IPS-15b (cell line): ENCODE data around the gene SLC35D2.

ENCODE experiments used
- H3K27me3 ChIP-seq: one replicate; pipeline ENCODE4 v1.6.1; 2013; ENCODE audit warnings: low read length; ENCODE audit not compliant: control insufficient read depth, insufficient read depth
- H3K36me3 ChIP-seq: one replicate; pipeline ENCODE4 v1.6.1; 2013; ENCODE audit warnings: low read length; ENCODE audit not compliant: control insufficient read depth, insufficient read depth
- H3K4me1 ChIP-seq: one replicate; pipeline ENCODE4 v1.6.1; 2013; ENCODE audit warnings: mild to moderate bottlenecking, low read length; ENCODE audit not compliant: control insufficient read depth, insufficient read depth
- H3K4me3 ChIP-seq: one replicate; pipeline ENCODE4 v1.5.1; 2013; ENCODE audit warnings: low read depth, low read length
- H3K9ac ChIP-seq: one replicate; pipeline ENCODE4 v1.6.1; 2013; ENCODE audit warnings: low read depth, mild to moderate bottlenecking, low read length
- H3K9me3 ChIP-seq: one replicate; pipeline ENCODE4 v1.6.1; 2013; ENCODE audit warnings: mild to moderate bottlenecking, low read length; ENCODE audit not compliant: control insufficient read depth, insufficient read depth

Gene SLC35D2

DNA sequence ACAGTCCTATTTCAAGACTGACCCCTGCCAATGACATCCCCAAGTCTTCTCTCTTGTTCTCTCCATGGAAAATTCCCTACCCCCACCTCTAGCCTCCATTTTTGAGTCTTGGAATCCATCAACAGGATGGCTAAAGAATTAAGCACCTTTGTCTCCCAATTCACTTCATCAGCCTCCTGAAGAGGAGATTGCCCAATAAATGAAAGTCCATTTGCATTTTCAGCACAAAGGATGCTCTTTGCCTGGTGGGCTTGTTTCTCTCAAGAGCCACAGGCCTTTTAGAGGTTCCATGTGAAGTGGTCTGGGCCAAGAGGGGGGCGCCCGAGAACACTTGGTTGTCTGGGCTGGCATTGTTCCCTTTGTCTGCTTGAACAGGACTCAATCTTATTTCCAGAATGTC, 94.1 kb downstream of the SLC35D2 start:
- Histone ChIP-seq H3K4me1 (no peaks in the 10 kb centered on the region), H3K9me3 (no peaks in the 10 kb centered on the region), H3K27me3 (no peaks in the 10 kb centered on the region), H3K36me3 (peaks cover 2% of the 10 kb centered on the region), H3K9ac (no peak overlapping the region), H3K4me3 (no peak overlapping the region)

DNA sequence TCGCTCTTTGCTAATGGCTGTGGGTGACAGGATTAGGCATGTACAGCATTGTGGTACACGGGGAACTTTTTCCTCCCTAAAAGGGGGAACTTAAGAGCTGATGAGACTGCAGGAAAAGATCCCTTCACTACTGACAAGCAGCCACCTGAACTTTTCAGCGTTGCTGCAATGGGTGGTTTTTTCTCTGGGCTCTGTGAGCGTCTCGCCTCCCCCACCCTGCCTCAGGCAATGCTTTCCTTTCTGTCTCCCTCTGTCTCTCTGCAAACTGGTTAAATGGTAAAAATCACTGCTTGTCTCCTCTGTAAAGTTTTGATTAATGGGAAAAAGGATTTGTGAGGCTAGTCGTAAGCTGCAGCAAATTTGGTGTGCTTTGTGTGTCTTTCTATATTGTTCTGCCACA, 101.9 kb downstream of the SLC35D2 start:
- no peaks in the 10 kb centered on the region for H3K36me3 ChIP-seq
- H3K9ac ChIP-seq = no peak overlapping the region
- H3K4me1 ChIP-seq = peaks cover 3% of the 10 kb centered on the region
- no peaks in the 10 kb centered on the region for H3K9me3 ChIP-seq
- peaks cover 4% of the 10 kb centered on the region for H3K27me3 ChIP-seq
- H3K4me3 ChIP-seq = no peak overlapping the region

DNA sequence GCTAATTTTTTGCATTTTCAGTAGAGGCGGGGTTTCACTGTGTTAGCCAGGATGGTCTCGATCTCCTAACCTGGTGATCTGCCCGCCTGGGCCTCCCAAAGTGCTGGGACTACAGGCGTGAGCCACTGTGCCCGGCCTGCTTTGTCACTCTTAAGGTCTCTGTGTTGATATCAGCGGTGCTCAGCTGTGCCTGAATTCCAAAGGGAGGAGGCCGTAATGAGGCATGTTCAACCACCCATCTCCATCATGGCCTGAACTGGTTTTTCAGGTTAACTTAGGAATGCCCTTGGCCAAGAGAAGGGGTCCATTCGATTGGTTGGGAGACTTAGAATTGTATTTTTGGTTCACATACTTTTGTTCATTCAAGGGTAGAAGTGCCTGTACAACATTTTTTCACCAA, 103.6 kb downstream of the SLC35D2 start:
- Histone ChIP-seq H3K27me3 (peaks cover 4% of the 10 kb centered on the region), H3K4me1 (peaks cover 3% of the 10 kb centered on the region), H3K9me3 (peaks cover under 1% of the 10 kb centered on the region), H3K9ac (no peak overlapping the region), H3K4me3 (no peak overlapping the region), H3K36me3 (no peaks in the 10 kb centered on the region)

DNA sequence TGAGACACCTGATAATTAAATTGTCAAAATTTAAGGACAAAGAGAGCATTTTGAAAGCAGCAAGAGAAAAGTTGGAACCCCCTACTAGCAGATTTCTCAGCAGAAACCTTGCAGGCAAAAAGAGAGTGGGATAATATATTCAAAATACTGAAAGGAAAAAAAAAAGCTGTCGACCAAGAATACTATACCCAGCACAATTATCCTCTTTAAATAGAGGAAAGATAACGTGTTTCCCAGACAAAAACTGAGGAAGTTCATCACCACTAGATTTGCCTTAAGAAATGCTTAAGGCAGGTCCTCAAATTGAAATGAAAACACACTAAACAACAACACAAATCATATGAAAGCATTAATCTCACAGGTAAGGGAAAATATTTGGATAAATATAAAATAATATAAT, 108.6 kb downstream of the SLC35D2 start:
- H3K9me3 ChIP-seq = peaks cover 4% of the 10 kb centered on the region
- H3K4me1 ChIP-seq = peaks cover 3% of the 10 kb centered on the region
- H3K27me3 ChIP-seq = no peaks in the 10 kb centered on the region
- no peaks in the 10 kb centered on the region for H3K36me3 ChIP-seq
- H3K4me3 ChIP-seq = no peak overlapping the region
- no peak overlapping the region for H3K9ac ChIP-seq
